GM12873 (cell line): Measurements from ENCODE around the gene KRTAP21-3.

ENCODE experiments used
- CTCF ChIP-seq: IDR thresholded peaks from 2 replicates; pipeline ENCODE4 v1.5.1; 2012; ENCODE audit warnings: low read depth, mild to moderate bottlenecking, moderate library complexity, low read length, control low read depth; ENCODE audit not compliant: insufficient read depth; ENCODE audit errors: missing control alignments

The KRTAP21-3 gene

GRCh38 chr21:30707409-30707808, 11.2 kb downstream of the KRTAP21-3 start:
- TF ChIP-seq CTCF: no peak

DNA sequence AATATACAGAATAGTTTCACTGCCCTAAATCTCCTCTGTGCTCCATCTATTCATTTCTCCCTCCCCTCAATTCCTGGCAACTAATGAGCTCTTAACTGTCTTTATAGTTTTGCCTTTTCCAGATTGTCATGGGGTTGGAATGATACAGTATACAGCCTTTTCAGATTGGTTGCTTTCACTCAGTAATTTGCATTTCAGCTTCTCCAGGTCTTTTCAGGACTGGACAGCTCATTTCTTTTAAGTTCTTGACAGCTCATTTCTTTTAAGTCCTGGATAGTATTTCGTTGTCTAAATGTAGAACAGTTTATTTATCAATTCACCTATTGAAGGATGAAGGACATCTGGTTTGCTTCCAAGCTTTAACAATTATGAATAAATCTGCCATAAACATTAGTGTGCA, 22.6 kb downstream of the KRTAP21-3 start:
- no peak for TF ChIP-seq CTCF

DNA sequence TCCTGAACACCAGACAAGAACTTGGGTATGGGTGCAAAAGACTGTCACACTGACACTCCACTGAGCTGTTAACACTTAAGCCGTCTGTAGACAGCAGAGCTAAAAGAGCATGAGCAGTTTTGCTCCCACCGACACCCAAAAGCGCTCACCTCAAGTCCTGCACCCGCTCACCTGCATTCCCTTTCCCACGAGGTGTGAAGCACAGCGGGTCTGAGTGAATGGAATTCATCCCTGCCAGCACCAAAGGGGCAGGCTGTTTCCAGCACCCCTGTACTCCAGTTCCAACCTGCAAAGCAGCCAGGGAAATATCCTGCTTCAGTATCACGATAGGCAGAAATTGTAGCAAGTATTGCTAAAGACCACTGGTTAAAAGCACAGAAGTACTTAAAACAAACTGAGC, 28.8 kb downstream of the KRTAP21-3 start:
- TF ChIP-seq CTCF: no peak

DNA sequence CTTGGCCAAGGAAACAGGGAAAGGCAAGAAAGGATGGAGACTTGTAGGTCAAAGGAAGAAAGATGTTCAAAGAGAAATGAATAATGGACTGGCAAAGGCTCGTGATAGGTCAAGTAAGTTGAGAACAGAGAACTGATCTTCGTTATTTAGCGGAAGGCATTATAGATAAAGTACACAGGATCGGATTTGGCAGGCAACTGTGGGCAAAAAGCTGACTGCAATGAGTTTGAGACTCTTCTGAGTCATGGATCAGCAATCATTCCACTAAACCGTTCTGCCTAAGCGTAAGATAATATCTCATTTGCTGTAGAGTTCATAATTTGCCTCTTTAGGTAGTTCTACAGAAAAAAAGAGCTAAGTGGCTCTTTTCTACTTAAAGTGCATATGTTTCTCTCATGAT, 34.1 kb downstream of the KRTAP21-3 start:
- no peak for TF ChIP-seq CTCF

- no peak for TF ChIP-seq CTCF
Observed at GRCh38 chr21:30680586-30680985, 38.0 kb downstream of the KRTAP21-3 start.

DNA sequence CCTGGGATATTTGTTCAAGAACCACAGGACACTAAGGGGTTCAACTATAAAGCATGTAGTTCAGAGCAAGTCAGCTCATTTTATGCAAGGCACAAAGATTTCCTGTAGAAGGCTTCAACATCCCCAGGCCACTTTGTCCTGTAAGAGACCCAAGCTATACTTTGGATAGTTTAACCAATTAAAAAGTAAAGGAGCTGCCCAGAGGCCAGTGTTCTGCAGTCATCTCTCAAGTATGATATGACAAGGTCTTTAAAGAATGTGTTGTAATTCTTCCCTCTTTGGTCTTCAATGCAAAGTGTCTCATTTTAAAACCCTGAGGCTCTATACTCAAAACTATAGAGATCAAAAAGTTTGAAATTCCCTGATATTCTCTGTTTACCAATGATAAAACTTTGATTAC, 41.8 kb downstream of the KRTAP21-3 start:
- no peak for TF ChIP-seq CTCF

GRCh38 chr21:30674312-30674711, 44.3 kb downstream of the KRTAP21-3 start:
- no peak for TF ChIP-seq CTCF
